ENCODE data around the gene CNIH1.

DNA sequence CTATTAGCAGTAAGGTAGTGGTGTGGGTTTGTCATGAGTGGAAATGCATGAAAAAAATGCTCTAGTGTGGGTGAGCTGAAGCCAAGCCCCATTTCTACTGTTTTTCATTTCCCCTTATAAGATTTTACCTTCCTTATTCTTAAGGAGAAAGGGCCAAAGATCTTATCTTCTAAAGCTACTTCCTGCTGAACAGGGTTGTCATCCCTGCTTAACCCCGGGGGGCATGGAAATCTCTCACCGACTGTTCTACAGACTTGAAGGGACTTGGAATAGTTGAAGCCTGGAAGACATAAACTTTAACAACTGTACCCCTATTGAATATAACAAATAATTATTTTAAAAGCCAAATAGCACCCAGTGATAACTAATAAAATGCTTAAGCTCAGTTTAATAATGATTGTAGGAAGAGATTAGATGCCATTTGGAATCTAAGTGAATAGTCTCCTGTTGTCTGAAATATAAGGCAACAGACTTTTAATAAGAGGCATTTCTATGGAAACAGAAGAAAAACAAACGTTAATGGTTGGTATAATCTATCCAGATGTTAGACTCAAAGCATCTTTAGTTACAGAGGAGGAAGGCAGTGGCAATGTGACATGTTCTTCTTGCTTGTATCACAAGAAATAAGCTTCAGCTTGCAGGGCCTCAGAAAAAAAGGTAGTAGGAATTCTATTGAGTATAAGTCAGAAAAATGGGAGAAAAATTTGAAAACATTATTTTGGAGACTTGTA lies 49.4 kb upstream of the CNIH1 start:
- no peak for TF ChIP-seq POLR2A (IDR thresholded peaks at IDR 0.05)
- TF ChIP-seq, protein P1, sequence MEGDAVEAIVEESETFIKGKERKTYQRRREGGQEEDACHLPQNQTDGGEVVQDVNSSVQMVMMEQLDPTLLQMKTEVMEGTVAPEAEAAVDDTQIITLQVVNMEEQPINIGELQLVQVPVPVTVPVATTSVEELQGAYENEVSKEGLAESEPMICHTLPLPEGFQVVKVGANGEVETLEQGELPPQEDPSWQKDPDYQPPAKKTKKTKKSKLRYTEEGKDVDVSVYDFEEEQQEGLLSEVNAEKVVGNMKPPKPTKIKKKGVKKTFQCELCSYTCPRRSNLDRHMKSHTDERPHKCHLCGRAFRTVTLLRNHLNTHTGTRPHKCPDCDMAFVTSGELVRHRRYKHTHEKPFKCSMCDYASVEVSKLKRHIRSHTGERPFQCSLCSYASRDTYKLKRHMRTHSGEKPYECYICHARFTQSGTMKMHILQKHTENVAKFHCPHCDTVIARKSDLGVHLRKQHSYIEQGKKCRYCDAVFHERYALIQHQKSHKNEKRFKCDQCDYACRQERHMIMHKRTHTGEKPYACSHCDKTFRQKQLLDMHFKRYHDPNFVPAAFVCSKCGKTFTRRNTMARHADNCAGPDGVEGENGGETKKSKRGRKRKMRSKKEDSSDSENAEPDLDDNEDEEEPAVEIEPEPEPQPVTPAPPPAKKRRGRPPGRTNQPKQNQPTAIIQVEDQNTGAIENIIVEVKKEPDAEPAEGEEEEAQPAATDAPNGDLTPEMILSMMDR (IDR thresholded peaks at IDR 0.05): no peak
